ENCODE results near the gene BBC3.

Gene BBC3

DNA sequence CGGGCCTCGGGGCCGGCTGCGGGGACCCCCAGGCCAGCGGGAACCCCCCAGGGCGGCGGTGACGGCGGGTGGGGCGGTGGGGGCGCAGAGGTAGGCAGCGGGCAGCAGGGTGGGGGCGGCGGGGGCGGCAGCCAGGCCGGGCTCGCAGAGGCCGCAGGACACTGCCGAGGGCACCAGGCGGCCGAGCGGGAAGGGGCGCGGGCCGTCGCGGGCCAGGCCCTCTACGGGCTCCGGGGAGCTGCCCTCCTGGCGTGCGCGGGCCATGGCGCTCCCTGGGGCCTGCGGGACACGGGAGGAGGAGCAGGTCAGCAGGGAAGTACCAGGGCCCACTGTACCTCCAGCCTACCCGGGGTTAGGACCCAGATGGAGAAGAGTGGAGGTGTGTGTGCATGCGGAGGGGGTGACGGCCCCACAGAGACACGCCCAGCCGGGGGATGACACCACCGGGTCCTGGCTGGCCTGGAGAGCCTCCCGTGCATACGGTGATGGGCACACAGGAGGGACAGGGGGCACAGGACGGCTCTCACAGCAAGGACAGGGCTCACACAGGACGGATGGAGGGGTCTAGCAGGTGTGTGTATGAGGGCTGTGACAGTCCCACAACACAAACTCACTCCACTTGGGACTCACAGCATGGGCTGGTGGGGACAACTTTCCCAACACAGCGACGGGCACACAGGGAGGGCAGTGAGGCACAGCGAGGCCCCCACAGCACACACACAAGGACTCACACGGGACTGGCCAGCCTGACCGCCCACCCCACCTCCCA, 2.6 kb downstream of the BBC3 start:
- Mint-ChIP-seq H3K9me3 (no peaks in the 10 kb centered on the region), H3K36me3 (no peaks in the 10 kb centered on the region), H3K27ac (no peak overlapping the region), H3K27me3 (no peaks in the 10 kb centered on the region), H3K4me3 (no peak overlapping the region), H3K4me1 (peaks cover 33% of the 10 kb centered on the region)

DNA sequence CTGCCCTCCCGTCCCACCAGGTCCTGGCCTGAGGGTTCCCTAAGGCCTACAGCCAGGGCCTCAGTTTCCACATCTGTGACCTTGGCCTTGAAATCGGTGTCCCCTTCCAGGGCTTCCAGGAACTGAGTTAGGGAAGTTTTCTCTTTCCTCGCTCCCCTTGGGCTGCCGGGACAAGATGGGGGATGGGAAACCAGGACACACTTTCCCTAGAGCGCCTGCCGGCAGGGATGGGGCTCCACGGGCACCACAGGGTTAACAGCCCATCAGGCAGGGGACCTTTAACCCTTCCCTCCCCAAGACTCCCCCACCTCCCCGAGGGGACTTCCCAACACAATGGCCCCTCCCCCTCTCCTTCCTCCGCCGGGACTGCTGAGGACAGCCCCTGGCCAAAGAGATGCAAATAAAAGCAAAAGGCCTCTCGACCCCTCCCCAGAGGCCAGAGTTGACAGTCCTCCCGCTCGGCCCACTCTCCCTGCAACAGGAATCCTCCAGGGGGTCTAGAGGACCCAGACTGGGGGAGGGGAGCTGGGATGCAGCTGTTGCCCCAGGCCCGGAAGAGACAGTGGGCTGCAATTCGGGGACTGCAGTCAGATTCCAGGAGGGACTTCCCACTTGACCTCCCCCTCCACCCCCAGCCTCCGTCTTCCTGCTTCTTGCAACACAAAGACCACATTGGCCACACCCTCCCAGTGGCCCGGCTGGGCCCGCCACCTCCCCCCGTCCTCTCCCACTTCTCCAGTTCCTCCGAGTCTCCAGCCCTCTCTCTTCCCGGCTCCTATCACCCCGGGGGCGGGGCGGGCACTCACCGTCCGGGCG, 3.4 kb downstream of the BBC3 start:
- Mint-ChIP-seq H3K4me3 (peak overlapping the region; percentile 76), H3K27ac (peak overlapping the region; percentile 36), H3K9me3 (no peaks in the 10 kb centered on the region), H3K4me1 (peaks cover 28% of the 10 kb centered on the region), H3K36me3 (no peaks in the 10 kb centered on the region), H3K27me3 (no peaks in the 10 kb centered on the region)

DNA sequence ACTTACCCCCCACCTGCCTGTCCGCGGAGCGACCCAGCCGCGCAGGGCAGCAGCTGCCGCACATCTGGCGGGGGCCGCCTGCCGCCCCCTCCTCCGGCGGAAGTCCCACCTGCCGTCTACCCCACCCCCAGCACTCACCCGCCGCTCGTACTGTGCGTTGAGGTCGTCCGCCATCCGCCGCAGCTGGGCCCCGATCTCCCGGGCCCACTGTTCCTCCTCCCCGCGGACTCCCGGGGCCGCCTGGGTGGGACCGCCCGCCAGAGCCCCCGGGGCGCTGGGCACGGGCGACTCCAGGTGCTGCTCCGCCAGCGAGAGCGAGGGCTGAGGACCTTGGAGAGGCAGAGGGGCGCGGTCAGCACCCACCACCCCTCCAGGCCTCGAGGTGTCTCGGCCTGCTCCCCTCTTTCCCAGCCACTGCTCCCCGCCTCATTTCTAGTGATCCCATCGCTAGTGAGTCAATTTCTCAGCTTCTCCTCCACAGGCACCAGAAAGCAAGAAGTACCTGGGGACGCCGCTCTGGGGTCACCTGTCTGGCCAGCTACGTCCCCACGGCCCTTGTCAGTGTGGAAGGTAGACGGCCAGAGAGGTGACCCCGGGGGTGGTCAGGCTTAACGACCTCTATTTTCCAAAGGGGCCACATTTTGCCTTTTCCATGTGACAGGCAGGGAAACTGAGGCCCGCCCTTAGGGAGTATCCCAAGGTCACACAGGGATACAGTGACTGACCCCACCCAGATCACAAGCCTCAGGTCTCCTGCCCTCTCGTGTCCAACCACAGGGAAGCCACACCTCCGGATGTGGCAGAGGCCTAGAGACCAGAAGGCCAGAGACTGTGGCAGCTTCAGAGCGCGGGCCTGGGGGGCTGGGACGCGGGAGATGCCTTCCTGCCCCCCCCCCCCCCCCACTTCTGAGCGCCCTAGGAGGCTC, 4.3 kb downstream of the BBC3 start:
- no peaks in the 10 kb centered on the region for H3K36me3 Mint-ChIP-seq
- peaks cover 19% of the 10 kb centered on the region for H3K4me1 Mint-ChIP-seq
- H3K27ac Mint-ChIP-seq: peak overlapping the region; percentile 61
- H3K9me3 Mint-ChIP-seq: no peaks in the 10 kb centered on the region
- no peaks in the 10 kb centered on the region for H3K27me3 Mint-ChIP-seq
- peak overlapping the region; percentile 76 for H3K4me3 Mint-ChIP-seq

DNA sequence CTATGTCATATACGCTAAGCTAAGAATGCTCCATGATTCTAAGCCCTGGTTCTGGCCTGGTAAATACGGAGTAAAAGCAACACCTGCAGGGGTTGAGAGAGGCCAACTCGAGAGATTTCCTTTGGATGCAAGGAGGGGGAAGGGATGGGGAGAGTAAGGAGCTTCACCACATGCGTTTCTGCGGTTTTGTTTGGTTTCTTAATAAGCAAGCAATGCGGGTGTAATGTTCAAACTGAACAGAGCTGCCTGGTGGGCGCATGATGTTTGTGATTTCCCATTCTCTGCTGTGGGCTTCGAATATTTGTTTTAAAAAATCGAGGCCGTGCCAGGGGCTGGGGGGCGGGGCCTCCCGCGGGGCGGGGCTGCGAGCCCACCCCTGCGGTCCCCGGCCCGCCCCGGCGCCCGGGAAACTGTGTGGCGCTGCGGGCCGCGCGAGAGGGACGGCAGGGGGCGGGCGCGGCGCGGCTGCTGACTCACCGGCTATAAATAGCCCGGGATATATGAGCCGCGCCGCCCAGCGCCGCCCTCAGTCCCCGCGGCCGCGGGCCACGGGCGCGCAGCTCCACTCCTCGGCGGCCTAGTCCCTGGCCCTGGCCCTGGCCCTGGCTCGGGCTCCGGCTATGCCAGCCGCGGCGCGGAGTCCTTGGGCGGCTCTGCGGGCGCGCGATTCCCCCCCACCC, 5.1 kb downstream of the BBC3 start:
- Mint-ChIP-seq H3K36me3 (no peaks in the 10 kb centered on the region), H3K4me3 (peak overlapping the region; percentile 34), H3K27ac (peak overlapping the region; percentile 66), H3K9me3 (no peaks in the 10 kb centered on the region), H3K27me3 (no peaks in the 10 kb centered on the region), H3K4me1 (peaks cover 14% of the 10 kb centered on the region)

DNA sequence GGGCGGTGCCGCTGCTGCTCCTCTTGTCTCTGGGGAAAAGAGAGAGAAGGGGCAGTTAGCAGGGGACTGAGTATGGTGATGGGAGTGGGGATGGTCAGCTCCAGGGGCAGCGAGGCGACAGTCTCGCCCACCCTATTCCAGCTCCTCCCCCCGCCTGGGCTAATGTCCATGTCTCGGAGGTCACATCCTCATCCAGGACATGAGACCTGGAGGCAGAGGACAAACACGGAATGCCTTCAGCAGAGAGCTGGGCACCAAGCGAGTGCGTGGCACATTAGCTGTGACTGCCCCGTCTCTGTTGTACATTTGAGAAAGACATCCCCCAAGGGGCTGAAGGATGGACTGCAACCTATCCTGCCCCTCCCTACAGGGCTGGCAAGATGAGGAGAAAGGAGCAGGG, 9.1 kb downstream of the BBC3 start:
- Mint-ChIP-seq H3K9me3 (no peaks in the 10 kb centered on the region), H3K4me1 (peaks cover 8% of the 10 kb centered on the region), H3K36me3 (no peaks in the 10 kb centered on the region), H3K27me3 (no peaks in the 10 kb centered on the region), H3K4me3 (no peak overlapping the region), H3K27ac (no peak overlapping the region)

DNA sequence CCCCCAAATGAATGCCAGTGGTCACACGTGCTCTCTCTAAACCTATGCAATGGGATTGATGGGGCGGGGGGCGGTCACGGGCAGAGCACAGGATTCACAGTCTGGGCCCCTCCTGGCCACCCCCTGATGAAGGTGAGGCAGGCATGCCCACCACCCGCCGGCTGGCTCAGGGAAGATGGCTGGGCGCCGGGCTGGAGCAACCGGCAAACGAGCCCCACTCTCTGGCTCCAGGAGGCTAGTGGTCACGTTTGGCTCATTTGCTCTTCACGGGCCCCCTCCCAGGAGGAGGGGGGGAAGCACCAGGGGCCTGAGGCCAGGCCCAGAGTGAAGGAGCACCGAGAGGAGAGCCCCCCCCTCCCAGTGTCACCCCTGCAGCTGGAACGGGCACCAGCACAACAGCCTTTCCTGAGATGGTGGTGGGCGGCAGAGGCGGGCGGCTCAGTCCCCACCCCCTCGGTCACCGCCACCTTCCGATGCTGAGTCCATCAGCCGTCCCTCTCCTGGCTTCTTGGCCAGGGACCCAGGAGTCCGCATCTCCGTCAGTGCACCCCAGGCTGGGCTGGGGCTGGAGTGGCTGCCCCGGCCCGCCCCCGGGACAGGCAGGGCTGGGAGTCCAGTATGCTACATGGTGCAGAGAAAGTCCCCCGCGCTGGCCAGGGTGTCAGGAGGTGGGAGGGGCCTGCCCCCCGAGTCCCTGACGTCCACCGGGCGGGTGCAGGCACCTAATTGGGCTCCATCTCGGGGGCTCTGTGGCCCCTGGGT, 9.7 kb downstream of the BBC3 start:
- Mint-ChIP-seq H3K4me1 (peaks cover 6% of the 10 kb centered on the region), H3K36me3 (no peaks in the 10 kb centered on the region), H3K27ac (no peak overlapping the region), H3K27me3 (no peaks in the 10 kb centered on the region), H3K4me3 (no peak overlapping the region), H3K9me3 (no peaks in the 10 kb centered on the region)

DNA sequence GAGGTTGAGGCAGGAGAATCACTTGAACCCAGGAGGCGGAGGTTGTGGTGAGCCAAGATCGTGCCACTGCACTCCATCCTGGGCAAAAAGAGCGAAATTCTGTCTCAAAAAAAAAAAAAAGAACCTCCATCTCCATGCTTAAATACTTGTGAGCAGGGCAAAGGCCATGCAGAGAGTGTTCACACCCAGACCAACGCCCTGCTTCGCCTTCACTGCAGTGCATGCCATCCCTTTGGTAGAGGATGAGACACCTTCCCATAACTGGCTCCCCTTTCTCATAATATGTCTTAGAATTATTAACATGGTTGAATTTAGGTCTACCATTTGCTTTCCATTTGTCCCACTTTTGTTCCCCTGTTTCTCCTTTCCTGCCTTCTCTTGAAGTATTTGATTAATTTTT, 15.4 kb downstream of the BBC3 start:
- Mint-ChIP-seq H3K4me3 (no peak overlapping the region), H3K36me3 (peaks cover 5% of the 10 kb centered on the region), H3K27ac (peak overlapping the region; percentile 92), H3K27me3 (no peaks in the 10 kb centered on the region), H3K4me1 (peaks cover 7% of the 10 kb centered on the region), H3K9me3 (no peaks in the 10 kb centered on the region)

DNA sequence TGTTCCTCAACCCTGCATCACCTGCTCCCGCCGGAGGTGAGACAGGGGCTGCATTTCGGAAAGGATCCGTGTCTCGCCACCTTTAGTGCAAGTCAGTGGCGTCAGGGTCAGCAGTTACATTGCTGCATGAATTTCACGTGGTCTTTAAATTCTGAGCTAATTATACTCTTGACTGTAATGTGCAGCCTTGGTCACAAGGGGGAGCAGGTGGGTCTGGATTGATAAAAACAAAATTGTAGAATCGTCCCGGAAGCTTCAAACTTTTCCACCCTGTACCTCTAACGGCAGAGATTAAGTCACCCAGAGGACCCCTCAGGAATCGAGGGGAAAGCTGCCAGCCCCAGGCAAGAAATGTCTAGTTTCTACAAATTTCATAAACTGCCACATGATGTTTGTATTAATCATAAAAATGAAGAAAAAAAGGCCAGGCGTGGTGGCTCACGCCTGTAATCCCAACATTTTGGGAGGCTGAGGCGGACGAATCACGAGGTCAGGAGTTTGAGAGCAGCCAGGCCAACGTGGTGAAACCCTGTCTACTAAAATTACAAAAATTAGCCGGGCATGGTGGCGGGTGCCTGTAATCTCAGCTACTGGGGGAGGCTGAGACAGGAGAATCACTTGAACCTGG, 20.2 kb downstream of the BBC3 start:
- peak overlapping the region; percentile 94 for H3K27ac Mint-ChIP-seq
- peak overlapping the region; percentile 35 for H3K4me3 Mint-ChIP-seq
- H3K36me3 Mint-ChIP-seq: peaks cover 12% of the 10 kb centered on the region
- no peaks in the 10 kb centered on the region for H3K9me3 Mint-ChIP-seq
- peaks cover 17% of the 10 kb centered on the region for H3K4me1 Mint-ChIP-seq
- H3K27me3 Mint-ChIP-seq: no peaks in the 10 kb centered on the region

DNA sequence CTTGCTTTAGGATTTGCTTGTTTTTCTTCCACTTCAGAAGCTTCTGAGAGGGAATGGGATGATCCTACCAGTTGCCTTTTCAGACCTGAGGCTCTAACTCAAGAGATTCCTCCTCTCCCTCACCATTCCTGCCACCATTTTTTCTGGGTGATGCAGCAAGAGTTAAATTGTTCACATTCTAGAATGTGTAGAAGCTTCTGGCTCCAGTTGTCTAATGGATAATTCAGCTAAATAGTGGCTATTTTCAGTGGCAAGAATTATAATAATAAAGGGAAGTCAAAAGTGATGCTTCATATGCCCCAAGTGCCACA, 20.9 kb downstream of the BBC3 start:
- H3K27ac Mint-ChIP-seq: peak overlapping the region; percentile 12
- no peaks in the 10 kb centered on the region for H3K27me3 Mint-ChIP-seq
- H3K36me3 Mint-ChIP-seq: peaks cover 15% of the 10 kb centered on the region
- H3K4me3 Mint-ChIP-seq: no peak overlapping the region
- no peaks in the 10 kb centered on the region for H3K9me3 Mint-ChIP-seq
- H3K4me1 Mint-ChIP-seq: peaks cover 17% of the 10 kb centered on the region

DNA sequence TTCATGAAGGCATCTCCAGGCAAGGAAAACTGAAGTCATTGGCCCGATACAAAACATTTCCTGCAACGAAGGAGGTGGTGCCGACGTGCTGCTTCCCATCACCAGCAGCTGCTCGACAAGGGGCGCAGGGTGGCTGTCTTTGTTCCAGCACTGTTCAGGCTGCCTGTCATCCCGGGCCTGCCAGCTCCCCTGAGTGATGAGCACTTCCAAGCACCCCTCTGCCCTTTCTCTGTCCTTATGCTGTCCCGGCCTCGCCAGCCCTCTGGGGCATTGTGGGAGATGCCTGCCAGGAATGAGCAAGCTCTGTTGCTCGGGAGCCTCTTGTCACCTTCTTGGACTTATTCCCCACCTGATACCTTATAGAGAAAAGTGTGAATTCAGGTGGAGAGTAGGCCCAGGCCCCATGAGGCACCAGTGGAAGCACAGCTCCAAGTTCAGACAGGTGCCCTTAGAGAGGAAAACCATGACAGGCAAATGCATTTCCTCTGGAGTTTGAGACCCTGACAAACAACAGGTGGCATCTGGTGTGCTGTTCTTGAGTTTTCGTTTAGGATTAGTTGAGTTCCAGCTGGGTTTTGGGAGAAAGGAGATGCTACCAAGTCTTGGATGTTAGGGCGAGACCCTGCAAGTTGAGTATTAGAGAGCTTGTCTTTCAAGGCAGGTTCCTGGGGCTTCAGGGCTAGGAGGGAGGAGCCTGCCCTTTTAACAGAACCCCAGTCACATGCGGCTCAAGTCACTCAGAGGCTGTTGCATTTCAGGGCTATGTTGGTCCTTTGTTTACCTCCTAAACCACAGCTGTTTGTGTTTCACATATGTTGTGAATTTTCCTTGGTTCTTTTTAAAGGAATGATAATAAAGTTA, 21.4 kb downstream of the BBC3 start:
- peak overlapping the region; percentile 62 for H3K27ac Mint-ChIP-seq
- H3K9me3 Mint-ChIP-seq: no peaks in the 10 kb centered on the region
- H3K27me3 Mint-ChIP-seq: no peaks in the 10 kb centered on the region
- H3K36me3 Mint-ChIP-seq: peaks cover 15% of the 10 kb centered on the region
- no peak overlapping the region for H3K4me3 Mint-ChIP-seq
- H3K4me1 Mint-ChIP-seq: peaks cover 17% of the 10 kb centered on the region

DNA sequence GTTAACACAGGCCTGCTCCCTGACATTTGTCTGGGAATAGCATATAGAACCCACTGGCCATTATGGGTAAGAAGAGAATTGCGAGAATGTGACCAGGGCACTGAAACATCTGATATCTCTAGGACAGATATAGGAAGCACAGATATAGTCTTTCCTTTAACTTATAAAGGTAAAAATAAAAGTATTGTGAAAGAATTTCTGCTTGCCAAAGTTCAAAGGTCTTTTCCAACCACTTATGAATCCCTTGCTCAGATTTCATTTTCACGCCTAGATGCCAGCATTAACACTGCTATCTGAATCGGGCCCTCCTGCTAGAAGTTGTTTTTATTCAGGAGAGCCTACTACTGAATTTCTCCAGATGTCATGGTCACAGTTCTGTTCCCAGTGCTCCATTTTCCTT, 27.7 kb downstream of the BBC3 start:
- Mint-ChIP-seq H3K4me3 (no peak overlapping the region), H3K27ac (peak overlapping the region; percentile 63), H3K4me1 (peaks cover 30% of the 10 kb centered on the region), H3K9me3 (no peaks in the 10 kb centered on the region), H3K27me3 (no peaks in the 10 kb centered on the region), H3K36me3 (peaks cover 13% of the 10 kb centered on the region)

DNA sequence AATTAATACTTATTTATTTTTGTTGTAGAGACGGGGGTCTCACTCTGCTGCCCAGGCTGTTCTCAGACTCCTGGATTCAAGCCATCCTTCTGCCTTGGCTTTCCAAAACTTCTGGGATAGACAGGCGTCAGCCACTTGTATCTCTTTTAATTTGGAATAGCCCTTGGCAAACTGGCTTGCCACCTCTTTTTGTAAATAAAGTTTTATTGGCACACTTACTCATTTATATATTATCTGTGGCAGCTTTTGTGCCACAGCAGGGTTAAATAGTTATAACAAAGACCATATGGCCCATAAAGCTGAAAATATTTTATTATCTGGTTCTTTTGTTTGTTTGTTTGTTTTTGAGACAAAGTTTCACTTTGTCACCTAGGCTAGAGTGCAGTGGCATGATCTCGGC, 30.5 kb downstream of the BBC3 start:
- Mint-ChIP-seq H3K27me3 (no peaks in the 10 kb centered on the region), H3K36me3 (peaks cover 7% of the 10 kb centered on the region), H3K9me3 (no peaks in the 10 kb centered on the region), H3K4me1 (peaks cover 25% of the 10 kb centered on the region), H3K27ac (no peak overlapping the region), H3K4me3 (no peak overlapping the region)

DNA sequence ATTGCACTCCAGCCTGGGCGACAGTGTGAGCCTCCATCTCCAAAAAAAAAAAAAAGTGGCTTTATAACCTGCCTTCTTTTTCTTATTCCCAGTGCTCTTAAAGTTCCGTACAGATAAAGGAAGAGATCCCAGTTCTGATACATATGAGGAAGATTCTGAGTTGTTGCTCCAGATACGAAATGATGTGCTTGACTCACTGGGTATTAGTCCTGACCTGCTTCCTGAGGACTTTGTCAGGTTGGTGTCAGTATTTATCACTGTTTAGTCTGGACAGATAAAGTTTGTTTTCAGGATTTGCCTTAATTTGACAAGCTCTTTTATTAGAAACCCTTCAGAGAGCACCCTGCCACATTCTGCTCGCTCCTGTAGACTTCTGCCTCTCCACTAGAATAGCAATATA, 33.9 kb downstream of the BBC3 start:
- Mint-ChIP-seq H3K4me3 (no peak overlapping the region), H3K36me3 (peaks cover 7% of the 10 kb centered on the region), H3K27ac (no peak overlapping the region), H3K9me3 (no peaks in the 10 kb centered on the region), H3K27me3 (no peaks in the 10 kb centered on the region), H3K4me1 (peaks cover 24% of the 10 kb centered on the region)
